Measurements from ENCODE around the gene TESK1. TPM values are rescaled to one million over a fixed set of nuclear protein-coding genes. Genes with fewer than 3 reads are reported as not detected.

Gene TESK1
- total RNA-seq, 1 donor from 2014 or later = 30.9 TPM

- H3K9me3 ChIP-seq (ENCODE audit: insufficient read depth, low read depth, low read length) = no peaks in the 10 kb centered on the region
- peaks cover 15% of the 10 kb centered on the region for H3K4me1 ChIP-seq (ENCODE audit: insufficient read depth, low read length)
- no peaks in the 10 kb centered on the region for H3K27me3 ChIP-seq (ENCODE audit: insufficient read depth, low read length)
- H3K4me2 ChIP-seq (ENCODE audit: low read length) = no peak overlapping the region
- Mint-ChIP-seq H3K27ac (ENCODE audit: unreplicated experiment) (no peak overlapping the region), H3K36me3 (ENCODE audit: low read depth, unreplicated experiment) (no peaks in the 10 kb centered on the region), H3K4me3 (ENCODE audit: unreplicated experiment) (no peak overlapping the region), H3K27me3 (ENCODE audit: low read depth, unreplicated experiment) (no peaks in the 10 kb centered on the region), H3K4me1 (ENCODE audit: low read depth, unreplicated experiment) (peaks cover 9% of the 10 kb centered on the region), H3K9me3 (ENCODE audit: unreplicated experiment) (no peaks in the 10 kb centered on the region)
- FAIRE-seq = no peak
- H3K79me2 ChIP-seq (ENCODE audit: insufficient read depth, low read length) = peaks cover 11% of the 10 kb centered on the region
- H2AFZ ChIP-seq (ENCODE audit: low read depth, low read length) = no peak overlapping the region
- no peak overlapping the region for H3K4me3 ChIP-seq (ENCODE audit: insufficient read depth, low read depth, low read length)
- no peak for DNase-seq (ENCODE audit: low read depth)
- peaks cover 2% of the 10 kb centered on the region for H3K36me3 ChIP-seq (ENCODE audit: insufficient read depth, low read length)
- peaks cover 8% of the 10 kb centered on the region for H4K20me1 ChIP-seq (ENCODE audit: insufficient read depth, low read length)
- H3K27ac ChIP-seq (ENCODE audit: low read depth, low read length) = no peak overlapping the region
- H3K9ac ChIP-seq (ENCODE audit: low read length) = no peak overlapping the region
- no peak for TF ChIP-seq EZH2 (IDR thresholded peaks at IDR 0.05; ENCODE audit: insufficient read depth, low read length)
- TF ChIP-seq, protein P1, sequence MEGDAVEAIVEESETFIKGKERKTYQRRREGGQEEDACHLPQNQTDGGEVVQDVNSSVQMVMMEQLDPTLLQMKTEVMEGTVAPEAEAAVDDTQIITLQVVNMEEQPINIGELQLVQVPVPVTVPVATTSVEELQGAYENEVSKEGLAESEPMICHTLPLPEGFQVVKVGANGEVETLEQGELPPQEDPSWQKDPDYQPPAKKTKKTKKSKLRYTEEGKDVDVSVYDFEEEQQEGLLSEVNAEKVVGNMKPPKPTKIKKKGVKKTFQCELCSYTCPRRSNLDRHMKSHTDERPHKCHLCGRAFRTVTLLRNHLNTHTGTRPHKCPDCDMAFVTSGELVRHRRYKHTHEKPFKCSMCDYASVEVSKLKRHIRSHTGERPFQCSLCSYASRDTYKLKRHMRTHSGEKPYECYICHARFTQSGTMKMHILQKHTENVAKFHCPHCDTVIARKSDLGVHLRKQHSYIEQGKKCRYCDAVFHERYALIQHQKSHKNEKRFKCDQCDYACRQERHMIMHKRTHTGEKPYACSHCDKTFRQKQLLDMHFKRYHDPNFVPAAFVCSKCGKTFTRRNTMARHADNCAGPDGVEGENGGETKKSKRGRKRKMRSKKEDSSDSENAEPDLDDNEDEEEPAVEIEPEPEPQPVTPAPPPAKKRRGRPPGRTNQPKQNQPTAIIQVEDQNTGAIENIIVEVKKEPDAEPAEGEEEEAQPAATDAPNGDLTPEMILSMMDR (IDR thresholded peaks at IDR 0.05; ENCODE audit: insufficient read depth, low read depth, low read length) = no peak
Observed at GRCh38 chr9:35656348-35656747, 51.3 kb downstream of the TESK1 start.

DNA sequence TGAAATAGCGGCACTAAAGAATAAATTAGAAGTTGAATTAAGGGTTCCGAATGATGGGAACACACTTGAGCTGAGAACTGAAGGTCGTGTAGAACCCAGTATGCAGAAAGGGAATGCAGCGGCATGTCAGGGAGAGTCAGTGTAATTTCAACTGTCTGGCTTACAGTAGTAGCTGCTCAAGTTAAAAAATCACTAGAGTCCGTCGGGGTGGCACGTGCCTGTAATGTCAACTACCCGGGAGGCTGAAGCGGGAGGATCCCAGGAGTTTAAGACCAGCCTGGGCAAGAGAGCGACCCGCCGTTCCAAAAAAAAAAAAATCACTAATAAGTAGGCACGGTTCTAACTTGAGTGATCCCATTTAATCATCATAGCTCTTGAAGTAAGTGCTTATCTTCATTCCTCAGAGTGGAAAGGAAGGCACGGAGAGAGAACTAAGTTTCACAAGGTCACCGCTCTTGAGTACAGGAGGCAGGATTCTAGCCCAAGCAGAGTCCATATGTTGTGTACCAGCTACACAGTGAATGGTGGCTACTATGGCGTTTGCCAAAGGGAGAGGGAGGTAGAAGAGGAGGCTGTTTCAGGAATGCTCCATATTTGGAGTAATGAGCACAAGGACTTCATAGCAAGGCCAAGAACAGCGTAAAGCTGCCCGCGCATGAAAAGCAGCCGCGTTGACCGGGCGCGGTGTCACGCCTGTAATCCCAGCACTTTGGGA, 51.9 kb downstream of the TESK1 start:
- Histone ChIP-seq H3K9ac (ENCODE audit: low read length) (peak overlapping the region; percentile 68), H3K27me3 (ENCODE audit: insufficient read depth, low read length) (no peaks in the 10 kb centered on the region), H3K27ac (ENCODE audit: low read depth, low read length) (peak overlapping the region; percentile 59), H3K4me3 (ENCODE audit: insufficient read depth, low read depth, low read length) (peak overlapping the region; percentile 31), H4K20me1 (ENCODE audit: insufficient read depth, low read length) (peaks cover 8% of the 10 kb centered on the region), H3K4me2 (ENCODE audit: low read length) (peak overlapping the region; percentile 86), H3K9me3 (ENCODE audit: insufficient read depth, low read depth, low read length) (no peaks in the 10 kb centered on the region), H2AFZ (ENCODE audit: low read depth, low read length) (peak overlapping the region; percentile 58), H3K79me2 (ENCODE audit: insufficient read depth, low read length) (peaks cover 11% of the 10 kb centered on the region), H3K4me1 (ENCODE audit: insufficient read depth, low read length) (peaks cover 15% of the 10 kb centered on the region), H3K36me3 (ENCODE audit: insufficient read depth, low read length) (peaks cover 4% of the 10 kb centered on the region)
- H3K4me1 Mint-ChIP-seq (ENCODE audit: low read depth, unreplicated experiment) = peaks cover 11% of the 10 kb centered on the region
- FAIRE-seq (no peak), DNase-seq (ENCODE audit: low read depth) (peak; percentile 47)
- H3K27ac Mint-ChIP-seq (ENCODE audit: unreplicated experiment) = peak overlapping the region; percentile 72
- no peaks in the 10 kb centered on the region for H3K27me3 Mint-ChIP-seq (ENCODE audit: low read depth, unreplicated experiment)
- H3K4me3 Mint-ChIP-seq (ENCODE audit: unreplicated experiment) = peak overlapping the region; percentile 14
- no peaks in the 10 kb centered on the region for H3K36me3 Mint-ChIP-seq (ENCODE audit: low read depth, unreplicated experiment)
- TF ChIP-seq EZH2 (IDR thresholded peaks at IDR 0.05; ENCODE audit: insufficient read depth, low read length) = no peak
- TF ChIP-seq, protein P1 (IDR thresholded peaks at IDR 0.05; ENCODE audit: insufficient read depth, low read depth, low read length) = no peak
- H3K9me3 Mint-ChIP-seq (ENCODE audit: unreplicated experiment) = no peaks in the 10 kb centered on the region

DNA sequence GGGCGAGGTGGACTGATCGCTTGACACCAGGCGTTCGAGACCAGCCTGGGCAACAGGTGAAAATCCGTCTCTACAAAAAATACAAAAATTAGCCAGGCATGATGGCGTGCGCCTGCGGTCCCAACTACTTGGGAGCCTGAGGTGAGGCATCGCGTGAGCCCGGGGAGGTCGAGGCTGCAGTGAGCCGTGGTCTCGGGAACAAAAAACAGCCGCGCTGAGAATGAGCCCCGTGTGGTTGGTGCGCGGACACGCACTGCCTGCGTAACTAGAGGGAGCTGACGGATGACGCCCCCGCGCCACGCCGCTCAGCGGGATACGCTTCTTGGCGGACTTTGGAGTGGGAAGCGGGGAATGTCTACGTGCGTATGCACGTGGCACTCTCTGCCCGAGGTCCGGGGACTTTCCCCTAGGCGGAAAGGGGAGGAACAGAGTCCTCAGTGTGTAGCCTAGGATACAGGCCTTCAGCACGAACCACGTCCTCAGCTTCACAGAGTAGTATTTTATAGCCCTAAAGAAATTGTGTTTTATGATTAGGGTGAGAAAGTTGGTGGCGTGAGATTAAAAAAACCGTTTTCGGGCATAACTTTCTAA, 52.6 kb downstream of the TESK1 start, which contains the start of gene RMRP:
RMRP (minus strand) TSS at position 474 of the 591 bp plus-strand sequence.
- H3K9me3 ChIP-seq (ENCODE audit: insufficient read depth, low read depth, low read length) = no peaks in the 10 kb centered on the region
- H2AFZ ChIP-seq (ENCODE audit: low read depth, low read length) = peak within 1 kb of the TSS; percentile 92
- no peaks in the 10 kb centered on the region for H3K9me3 Mint-ChIP-seq (ENCODE audit: unreplicated experiment)
- peak within 1 kb of the TSS; percentile 86 for H3K4me2 ChIP-seq (ENCODE audit: low read length)
- peak within 1 kb of the TSS; percentile 92 for H3K9ac ChIP-seq (ENCODE audit: low read length)
- H3K4me3 ChIP-seq (ENCODE audit: insufficient read depth, low read depth, low read length) = peak within 1 kb of the TSS; percentile 78
- H3K27ac Mint-ChIP-seq (ENCODE audit: unreplicated experiment) = peak within 1 kb of the TSS; percentile 75
- peaks cover 8% of the 10 kb centered on the region for H4K20me1 ChIP-seq (ENCODE audit: insufficient read depth, low read length)
- peaks cover 11% of the 10 kb centered on the region for H3K79me2 ChIP-seq (ENCODE audit: insufficient read depth, low read length)
- peaks cover 6% of the 10 kb centered on the region for H3K36me3 ChIP-seq (ENCODE audit: insufficient read depth, low read length)
- no peak for FAIRE-seq
- H3K4me1 Mint-ChIP-seq (ENCODE audit: low read depth, unreplicated experiment) = peaks cover 12% of the 10 kb centered on the region
- peak; percentile 99 for DNase-seq (ENCODE audit: low read depth)
- no peaks in the 10 kb centered on the region for H3K27me3 ChIP-seq (ENCODE audit: insufficient read depth, low read length)
- H3K4me1 ChIP-seq (ENCODE audit: insufficient read depth, low read length) = peaks cover 15% of the 10 kb centered on the region
- TF ChIP-seq, protein P1 (IDR thresholded peaks at IDR 0.05; ENCODE audit: insufficient read depth, low read depth, low read length) = no peak
- no peak for TF ChIP-seq EZH2 (IDR thresholded peaks at IDR 0.05; ENCODE audit: insufficient read depth, low read length)
- H3K4me3 Mint-ChIP-seq (ENCODE audit: unreplicated experiment) = peak within 1 kb of the TSS; percentile 87
- H3K27me3 Mint-ChIP-seq (ENCODE audit: low read depth, unreplicated experiment) = no peaks in the 10 kb centered on the region
- peak within 1 kb of the TSS; percentile 100 for H3K27ac ChIP-seq (ENCODE audit: low read depth, low read length)
- no peaks in the 10 kb centered on the region for H3K36me3 Mint-ChIP-seq (ENCODE audit: low read depth, unreplicated experiment)
